ENCODE measurements around the gene FLT4. TPM values are rescaled to one million over a fixed set of nuclear protein-coding genes. Genes with fewer than 3 reads are reported as not detected.

The FLT4 gene
- total and polyA plus RNA-seq, 8 donors, result 0.93 to 9.5 (median 3.1) TPM

- no peaks in the 10 kb centered on the region for H3K27me3 ChIP-seq
- TF ChIP-seq, protein P1, sequence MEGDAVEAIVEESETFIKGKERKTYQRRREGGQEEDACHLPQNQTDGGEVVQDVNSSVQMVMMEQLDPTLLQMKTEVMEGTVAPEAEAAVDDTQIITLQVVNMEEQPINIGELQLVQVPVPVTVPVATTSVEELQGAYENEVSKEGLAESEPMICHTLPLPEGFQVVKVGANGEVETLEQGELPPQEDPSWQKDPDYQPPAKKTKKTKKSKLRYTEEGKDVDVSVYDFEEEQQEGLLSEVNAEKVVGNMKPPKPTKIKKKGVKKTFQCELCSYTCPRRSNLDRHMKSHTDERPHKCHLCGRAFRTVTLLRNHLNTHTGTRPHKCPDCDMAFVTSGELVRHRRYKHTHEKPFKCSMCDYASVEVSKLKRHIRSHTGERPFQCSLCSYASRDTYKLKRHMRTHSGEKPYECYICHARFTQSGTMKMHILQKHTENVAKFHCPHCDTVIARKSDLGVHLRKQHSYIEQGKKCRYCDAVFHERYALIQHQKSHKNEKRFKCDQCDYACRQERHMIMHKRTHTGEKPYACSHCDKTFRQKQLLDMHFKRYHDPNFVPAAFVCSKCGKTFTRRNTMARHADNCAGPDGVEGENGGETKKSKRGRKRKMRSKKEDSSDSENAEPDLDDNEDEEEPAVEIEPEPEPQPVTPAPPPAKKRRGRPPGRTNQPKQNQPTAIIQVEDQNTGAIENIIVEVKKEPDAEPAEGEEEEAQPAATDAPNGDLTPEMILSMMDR (IDR thresholded peaks at IDR 0.05), result no peak
- TF ChIP-seq POLR2A (IDR thresholded peaks at IDR 0.05) (no peak), EP300 (IDR thresholded peaks at IDR 0.05) (no peak), POLR2AphosphoS5 (IDR thresholded peaks at IDR 0.05) (no peak)
- H3K9me3 ChIP-seq, result no peaks in the 10 kb centered on the region
- peaks cover 14 to 75% (median 73%) of the 10 kb centered on the region in 4 donors for H3K36me3 ChIP-seq
- WGBS, 5 donors, result 82 to 87% (median 83%) methylated on average over 2 of the region's 2 CpGs
- no peak overlapping the region for H3K4me3 ChIP-seq
- H3K4me1 ChIP-seq, result no peaks in the 10 kb centered on the region
- H3K27ac ChIP-seq, result no peak overlapping the region
- intact Hi-C loops (cut with DNase I; ENCODE audit: low total_unique reads), result no loop called here
- DNase-seq, result no peak
Measured at GRCh38 chr5:180575571-180575970, 73.8 kb downstream of the FLT4 start.

DNA sequence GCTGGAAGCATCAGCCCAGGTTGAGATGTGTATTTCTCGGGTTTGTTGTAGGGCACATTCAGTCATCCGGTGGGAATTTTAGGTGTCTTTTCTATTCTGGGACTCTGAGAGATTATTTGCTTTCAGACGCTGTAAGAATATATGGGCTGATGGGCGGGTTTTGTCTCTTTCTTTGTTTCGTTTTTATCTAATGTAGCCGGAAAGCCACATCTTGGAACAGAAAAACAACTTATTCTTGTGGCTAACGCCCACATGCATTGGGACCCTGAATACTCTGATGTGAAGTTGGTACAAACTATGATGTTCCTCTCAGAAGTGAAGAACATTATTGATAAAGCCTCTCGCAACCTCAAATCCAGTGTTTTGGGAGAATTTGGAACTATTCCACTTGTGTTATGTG is 80.5 kb downstream of the FLT4 start:
- H3K4me1 ChIP-seq, result no peaks in the 10 kb centered on the region
- H3K27me3 ChIP-seq, result no peaks in the 10 kb centered on the region
- no peak overlapping the region for H3K4me3 ChIP-seq
- no peak for DNase-seq
- WGBS, 5 donors, result 82 to 84% (median 83%) methylated on average over 8 of the region's 8 CpGs
- peaks cover 5 to 94% (median 90%) of the 10 kb centered on the region in 4 donors for H3K36me3 ChIP-seq
- intact Hi-C loops (cut with DNase I; ENCODE audit: low total_unique reads), result no loop called here
- TF ChIP-seq, protein P1 (IDR thresholded peaks at IDR 0.05), result no peak
- TF ChIP-seq EP300 (IDR thresholded peaks at IDR 0.05) (no peak), POLR2A (IDR thresholded peaks at IDR 0.05) (no peak)
- H3K9me3 ChIP-seq, result no peaks in the 10 kb centered on the region
- no peak overlapping the region for H3K27ac ChIP-seq

DNA sequence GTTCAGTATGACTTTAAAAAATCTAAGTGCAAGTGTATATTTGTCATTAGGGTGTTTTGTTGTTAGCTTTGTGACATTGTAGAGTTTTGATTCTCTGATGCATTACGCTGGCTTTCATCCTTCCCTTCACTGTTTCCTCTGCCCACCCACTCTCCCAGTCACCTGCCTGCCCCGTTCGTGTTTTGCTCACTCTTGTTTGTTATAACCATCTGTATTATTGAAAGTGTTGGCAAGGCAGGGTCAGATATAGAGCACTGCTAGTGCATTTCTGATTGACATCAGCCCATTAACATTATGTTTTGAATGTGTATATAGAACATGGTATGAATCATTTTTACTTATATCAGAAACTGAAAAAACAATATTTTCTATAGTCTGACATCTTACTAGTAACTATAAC is 85.4 kb downstream of the FLT4 start:
- TF ChIP-seq EP300 (IDR thresholded peaks at IDR 0.05), result no peak
- TF ChIP-seq, protein P1 (IDR thresholded peaks at IDR 0.05), result no peak
- TF ChIP-seq POLR2AphosphoS5 (IDR thresholded peaks at IDR 0.05), result no peak
- no peak for TF ChIP-seq POLR2A (IDR thresholded peaks at IDR 0.05)
- H3K9me3 ChIP-seq, result no peaks in the 10 kb centered on the region
- H3K4me3 ChIP-seq, result no peak overlapping the region
- H3K27me3 ChIP-seq, result no peaks in the 10 kb centered on the region
- H3K27ac ChIP-seq, result no peak overlapping the region
- DNase-seq, result peak in 1 of 2 donors; percentile 18
- peaks cover 0 to 3% (median 0%) of the 10 kb centered on the region in 4 donors for H3K4me1 ChIP-seq
- 69 to 78% (median 74%) methylated on average over 3 of the region's 3 CpGs for WGBS, 5 donors
- intact Hi-C loops (cut with DNase I; ENCODE audit: low total_unique reads), result no loop called here
- peaks cover 5 to 73% (median 61%) of the 10 kb centered on the region in 4 donors for H3K36me3 ChIP-seq

GRCh38 chr5:180558232-180558631 is 91.2 kb downstream of the FLT4 start:
- WGBS, 5 donors, result 93 to 97% (median 94%) methylated on average over 11 of the region's 11 CpGs

More at GRCh38 chr5:180558232-180558631, 91.2 kb downstream of the FLT4 start:
- intact Hi-C loops (cut with DNase I; ENCODE audit: low total_unique reads), result no loop called here
- Histone ChIP-seq H3K9me3 (no peaks in the 10 kb centered on the region), H3K4me1 (peaks cover 0 to 3% (median 1%) of the 10 kb centered on the region in 4 donors), H3K4me3 (no peak overlapping the region), H3K27ac (no peak overlapping the region), H3K27me3 (no peaks in the 10 kb centered on the region), H3K36me3 (peaks cover 5 to 54% (median 44%) of the 10 kb centered on the region in 4 donors)
- TF ChIP-seq POLR2AphosphoS5 (IDR thresholded peaks at IDR 0.05) (no peak), EP300 (IDR thresholded peaks at IDR 0.05) (no peak), POLR2A (IDR thresholded peaks at IDR 0.05) (no peak)
- TF ChIP-seq, protein P1 (IDR thresholded peaks at IDR 0.05), result no peak
- no peak for DNase-seq
